Measurements from ENCODE around the gene DUSP22. TPM values are rescaled to one million over a fixed set of nuclear protein-coding genes. Genes with fewer than 3 reads are reported as not detected.

DUSP22 gene
- total and polyA plus RNA-seq, 9 of the 15 experiments (the other 6 are each of a cell fraction or from before 2014, with no cell fraction given), result 9.3 to 19.4 (median 11.8) TPM

GRCh38 chr6:256169-256568 is 36.1 kb upstream of the DUSP22 start:
- peak; percentile 43; the same call in 2 of the 3 replicates for ATAC-seq
- no TSS peak for BruUV-seq (replicated peaks)
- TF ChIP-seq ZNF175 (CRISPR knock-in tag; IDR thresholded peaks at IDR 0.05; ENCODE audit: low read depth) (no peak), PREB (CRISPR knock-in tag; IDR thresholded peaks at IDR 0.05) (no peak), RNF219 (CRISPR knock-in tag; IDR thresholded peaks at IDR 0.05) (no peak), HDAC3 (IDR thresholded peaks at IDR 0.05; ENCODE audit: borderline replicate concordance, partially characterized antibody) (no peak), NFIC (IDR thresholded peaks at IDR 0.05) (no peak), ZNF280B (CRISPR knock-in tag; IDR thresholded peaks at IDR 0.05) (no peak), MLLT1 (IDR thresholded peaks at IDR 0.05) (no peak), BCOR (IDR thresholded peaks at IDR 0.05) (no peak), HMG20B (CRISPR knock-in tag; IDR thresholded peaks at IDR 0.05) (no peak), ZKSCAN8 (CRISPR knock-in tag; IDR thresholded peaks at IDR 0.05) (no peak), MAX (CRISPR knock-in tag; IDR thresholded peaks at IDR 0.05) (no peak), NFXL1 (CRISPR knock-in tag; IDR thresholded peaks at IDR 0.05) (no peak), CHAMP1 (IDR thresholded peaks at IDR 0.05) (no peak), ZNF165 (CRISPR knock-in tag; IDR thresholded peaks at IDR 0.05; ENCODE audit: borderline replicate concordance) (no peak)

More at GRCh38 chr6:256169-256568, 36.1 kb upstream of the DUSP22 start:
- in situ Hi-C loops (cut with MboI) (no loop called here), intact Hi-C loops (cut with micrococcal nuclease) (no loop called here)
- no peak overlapping the region for H3K9ac ChIP-seq (ENCODE audit: insufficient read depth in 1 of 2, low read depth in 2 of 2, low read length in 2 of 2)
- H3K9me1 ChIP-seq (ENCODE audit: control insufficient read depth, insufficient read depth, low read length), result no peaks in the 10 kb centered on the region
- no peaks in the 10 kb centered on the region for H4K20me1 ChIP-seq (replicated peaks; ENCODE audit: control insufficient read depth, insufficient read depth, low read length)
- no peaks in the 10 kb centered on the region for H3K9me3 ChIP-seq (replicated peaks; ENCODE audit: control insufficient read depth, insufficient read depth, low read depth, low read length)
- no peak overlapping the region for H3K4me3 ChIP-seq
- H3K27me3 ChIP-seq (ENCODE audit: control insufficient read depth in 2 of 2, insufficient read depth in 2 of 2, low read length in 2 of 2), result peaks cover 22 to 35% of the 10 kb centered on the region in 2 experiments; a peak in 4 of 5 replicates
- ChIA-PET POLR2A (interaction anchor here (0.5 kb wide), 1 partner anchor 15 kb away, joined by 3 read pairs; no protein-coding TSS in a partner anchor), CTCF (ENCODE audit: low intra/inter-chr PET ratio) (no interaction called here)
- H3K36me3 ChIP-seq (ENCODE audit: control insufficient read depth, insufficient read depth, low read length), result no peaks in the 10 kb centered on the region
- WGBS (ENCODE audit: insufficient coverage, low coverage, missing lambda C conversion rate), result 10% methylated on average over 6 of the region's 9 CpGs
- no peak overlapping the region for H3K4me2 ChIP-seq (ENCODE audit: insufficient read depth, low read length)
- FAIRE-seq (no peak), DNase-seq (ENCODE audit: extremely low read depth in 1 of 4, low spot score in 3 of 4) (no peak)
- peak overlapping the region; percentile 37; the same call in 1 of the 2 replicates for H2AFZ ChIP-seq (ENCODE audit: low read depth, low read length)
- H3K4me1 ChIP-seq (replicated peaks in 1 of 2; ENCODE audit: control insufficient read depth in 2 of 2, insufficient read depth in 2 of 2, low read length in 2 of 2), result no peaks in the 10 kb centered on the region
- no peaks in the 10 kb centered on the region for H3K79me2 ChIP-seq (ENCODE audit: control insufficient read depth, insufficient read depth, low read length)
- H3K27ac ChIP-seq (ENCODE audit: extremely low read depth, low read depth, low read length), result no peak overlapping the region
